ENCODE data around the gene RILPL1. TPM values are rescaled to one million over a fixed set of nuclear protein-coding genes. Genes with fewer than 3 reads are reported as not detected.

RILPL1 gene
- total RNA-seq, 2 experiments from 2014 or later, result 0.38 to 0.86 TPM

DNA sequence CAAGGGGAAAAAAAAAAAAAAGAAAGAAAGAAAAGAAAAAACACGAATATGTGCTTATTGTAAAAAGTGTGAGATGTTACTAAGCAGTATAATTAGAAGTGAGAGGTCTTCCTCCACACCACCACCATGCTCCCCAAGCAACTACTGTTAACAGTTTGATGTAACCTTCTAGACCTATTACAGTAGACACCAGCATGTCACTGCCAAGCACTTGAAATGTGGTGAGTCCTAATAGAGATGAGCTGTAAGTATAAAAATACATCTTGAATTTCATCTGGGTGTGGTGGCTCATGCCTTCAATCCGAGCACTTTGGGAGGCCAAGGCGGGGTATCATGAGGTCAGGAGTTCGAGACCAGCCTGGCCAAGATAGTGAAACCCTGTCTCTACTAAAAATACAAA, 83.7 kb downstream of the RILPL1 start:
- intact Hi-C loops (cut with micrococcal nuclease; ENCODE audit: unreplicated experiment), result no loop called here

DNA sequence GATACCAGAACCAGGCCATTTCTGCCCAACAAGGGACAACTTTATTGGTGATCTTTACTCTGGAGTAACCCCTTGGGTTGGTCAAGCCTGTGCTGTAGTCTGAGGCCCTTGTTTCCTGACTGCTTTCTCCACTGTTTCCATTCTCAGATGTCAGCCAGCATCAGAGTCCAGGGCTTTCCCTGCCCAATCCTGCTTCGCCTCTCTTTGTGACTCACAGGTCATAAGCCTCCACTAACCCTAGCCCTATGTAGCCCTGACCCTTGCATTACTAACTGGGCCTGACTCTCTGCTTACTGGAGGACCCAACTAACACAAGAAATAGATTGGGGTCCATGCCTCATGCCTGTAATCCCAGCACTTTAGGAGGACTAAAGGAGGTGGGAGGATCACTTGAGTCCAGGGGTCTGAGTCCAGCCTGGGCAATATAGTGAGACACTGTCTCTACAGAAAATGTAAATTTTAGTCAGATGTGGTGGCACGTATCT, 84.2 kb downstream of the RILPL1 start:
- intact Hi-C loops (cut with micrococcal nuclease; ENCODE audit: unreplicated experiment), result no loop called here
- H3K4me2 ChIP-seq (ENCODE audit: low read length), result no peak overlapping the region
- H3K27ac ChIP-seq (ENCODE audit: low read depth, low read length, poor library complexity, severe bottlenecking), result no peak overlapping the region
- no peaks in the 10 kb centered on the region for H3K9me3 ChIP-seq (ENCODE audit: low read length)
- H3K4me1 ChIP-seq (ENCODE audit: insufficient read depth, low read length, poor library complexity, severe bottlenecking), result peaks cover 20% of the 10 kb centered on the region
- H3K79me2 ChIP-seq (ENCODE audit: insufficient read depth, low read depth, low read length), result no peaks in the 10 kb centered on the region
- TF ChIP-seq CTCF (conservative IDR thresholded peaks at IDR 0.05; ENCODE audit: low read length) (no peak), EZH2phosphoT487 (IDR thresholded peaks at IDR 0.05; ENCODE audit: borderline replicate concordance, low read depth, low read length) (no peak)
- ChIA-PET POLR2A (interaction anchor here (0.7 to 1.1 kb wide), 4 partner anchors 9 to 430 kb away, joined by 3 to 5 read pairs (median 4); partner anchors contain the start of gene KMT5A), CTCF (ENCODE audit: unreplicated experiment) (no interaction called here)
- no peak for DNase-seq (ENCODE audit: low spot score)
- BruUV-seq (replicated peaks), result no TSS peak
- H3K36me3 ChIP-seq (ENCODE audit: insufficient read depth, low read length), result no peaks in the 10 kb centered on the region
- no peak overlapping the region for H2AFZ ChIP-seq (ENCODE audit: low read length)
- no peaks in the 10 kb centered on the region for H3K9me2 ChIP-seq (ENCODE audit: insufficient read depth, low read length)
- no peak overlapping the region for H3K4me3 ChIP-seq (ENCODE audit: low read depth, low read length, poor library complexity, severe bottlenecking)
- no peaks in the 10 kb centered on the region for H4K20me1 ChIP-seq (ENCODE audit: insufficient read depth, low read length)

More for the DNA sequence above, 83.7 kb downstream of the RILPL1 start:
- peaks cover 20% of the 10 kb centered on the region for H3K4me1 ChIP-seq (ENCODE audit: insufficient read depth, low read length, poor library complexity, severe bottlenecking)
- no TSS peak for BruUV-seq (replicated peaks)
- no peaks in the 10 kb centered on the region for H3K9me3 ChIP-seq (ENCODE audit: low read length)
- DNase-seq (ENCODE audit: low spot score), result no peak
- CTCF ChIA-PET (ENCODE audit: unreplicated experiment), result no interaction called here
- H3K9me2 ChIP-seq (ENCODE audit: insufficient read depth, low read length), result no peaks in the 10 kb centered on the region
- POLR2A ChIA-PET, result no interaction called here
- H3K4me2 ChIP-seq (ENCODE audit: low read length), result no peak overlapping the region
- TF ChIP-seq CTCF (conservative IDR thresholded peaks at IDR 0.05; ENCODE audit: low read length) (no peak), EZH2phosphoT487 (IDR thresholded peaks at IDR 0.05; ENCODE audit: borderline replicate concordance, low read depth, low read length) (no peak)
- H4K20me1 ChIP-seq (ENCODE audit: insufficient read depth, low read length), result no peaks in the 10 kb centered on the region
- no peak overlapping the region for H3K27ac ChIP-seq (ENCODE audit: low read depth, low read length, poor library complexity, severe bottlenecking)
- no peak overlapping the region for H2AFZ ChIP-seq (ENCODE audit: low read length)
- no peaks in the 10 kb centered on the region for H3K36me3 ChIP-seq (ENCODE audit: insufficient read depth, low read length)
- no peak overlapping the region for H3K4me3 ChIP-seq (ENCODE audit: low read depth, low read length, poor library complexity, severe bottlenecking)
- H3K79me2 ChIP-seq (ENCODE audit: insufficient read depth, low read depth, low read length), result no peaks in the 10 kb centered on the region

- no peaks in the 10 kb centered on the region for H3K79me2 ChIP-seq (ENCODE audit: insufficient read depth, low read depth, low read length)
- peaks cover 32% of the 10 kb centered on the region for H3K4me1 ChIP-seq (ENCODE audit: insufficient read depth, low read length, poor library complexity, severe bottlenecking)
- H3K4me3 ChIP-seq (ENCODE audit: low read depth, low read length, poor library complexity, severe bottlenecking), result no peak overlapping the region
- BruUV-seq (replicated peaks), result no TSS peak
- intact Hi-C loops (cut with micrococcal nuclease; ENCODE audit: unreplicated experiment), result no loop called here
- no peaks in the 10 kb centered on the region for H3K9me3 ChIP-seq (ENCODE audit: low read length)
- H3K4me2 ChIP-seq (ENCODE audit: low read length), result peak overlapping the region; percentile 22; the same call in 1 of the 2 replicates
- TF ChIP-seq CTCF (conservative IDR thresholded peaks at IDR 0.05; ENCODE audit: low read length) (no peak), EZH2phosphoT487 (IDR thresholded peaks at IDR 0.05; ENCODE audit: borderline replicate concordance, low read depth, low read length) (no peak)
- peak overlapping the region; percentile 89 for H2AFZ ChIP-seq (ENCODE audit: low read length)
- no peak overlapping the region for H3K27ac ChIP-seq (ENCODE audit: low read depth, low read length, poor library complexity, severe bottlenecking)
- H4K20me1 ChIP-seq (ENCODE audit: insufficient read depth, low read length), result no peaks in the 10 kb centered on the region
- POLR2A ChIA-PET, result interaction anchor here (0.7 to 1.7 kb wide), 4 partner anchors 11 to 1157 kb away, joined by 3 to 5 read pairs (median 3); partner anchors contain the start of gene SNRNP35
- H3K9me2 ChIP-seq (ENCODE audit: insufficient read depth, low read length), result no peaks in the 10 kb centered on the region
- H3K36me3 ChIP-seq (ENCODE audit: insufficient read depth, low read length), result no peaks in the 10 kb centered on the region
- DNase-seq (ENCODE audit: low spot score), result no peak
- CTCF ChIA-PET (ENCODE audit: unreplicated experiment), result no interaction called here
These were observed 87.2 kb downstream of the RILPL1 start for GRCh38 chr12:123446333-123446713.
